DOHH2 (cell line): Measurements from ENCODE around the gene ZFPM1.

ENCODE experiments used
- EZH2phosphoT487 ChIP-seq: fragments of 200-600 bp; sonication (generic); IDR thresholded peaks from 2 replicates; pipeline ENCODE4 v1.6.1; 2017; ENCODE audit warnings: borderline replicate concordance, mild to moderate bottlenecking, antibody characterized with exemption, low read length, moderate library complexity, mixed read lengths
- TF ChIP-seq, protein P1 (sequence below): fragments of 200-600 bp; sonication (generic); IDR thresholded peaks from one replicate; pipeline ENCODE4 v1.5.1; 2014; ENCODE audit warnings: antibody characterized with exemption, mild to moderate bottlenecking, low read depth, low read length; ENCODE audit not compliant: poor library complexity, severe bottlenecking

DNA sequence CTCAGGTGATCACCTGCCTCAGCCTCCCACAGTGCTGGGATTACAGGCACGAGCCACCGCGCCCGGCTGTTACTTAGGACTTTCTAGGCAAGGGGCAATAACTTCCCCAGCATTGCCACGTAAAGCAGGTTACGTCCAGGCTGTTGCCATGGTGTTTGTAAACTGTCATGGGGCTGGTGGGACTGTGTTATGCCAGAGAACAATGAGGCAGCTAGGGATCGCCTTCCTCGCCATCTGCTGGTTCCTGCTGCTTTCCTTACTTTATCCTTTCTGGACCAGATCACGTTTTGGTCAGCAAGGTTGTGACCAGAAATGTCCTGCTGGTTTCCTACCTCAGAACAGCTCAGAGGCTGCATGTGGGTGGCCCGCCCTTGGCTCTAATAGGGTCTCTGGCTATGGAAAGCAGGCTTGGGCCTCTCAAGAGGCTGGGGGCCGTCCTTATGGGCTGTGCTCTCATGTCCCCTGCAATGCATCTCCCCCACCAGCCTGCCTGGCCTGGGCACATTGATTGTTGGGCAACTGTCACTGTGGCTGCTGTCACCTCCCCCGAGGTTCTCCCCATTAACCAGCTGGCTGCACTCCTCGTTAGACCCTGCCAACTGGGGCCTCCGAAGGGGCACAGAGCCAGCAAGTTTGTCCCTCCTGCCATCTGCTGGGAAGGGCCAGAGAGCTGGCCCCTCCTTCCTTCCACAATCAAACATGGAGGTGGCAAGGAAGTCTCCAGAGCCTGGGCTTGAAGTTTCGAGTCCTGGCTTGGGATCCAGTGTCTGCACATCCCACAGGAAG, 88.9 kb downstream of the ZFPM1 start:
- TF ChIP-seq, protein P1, sequence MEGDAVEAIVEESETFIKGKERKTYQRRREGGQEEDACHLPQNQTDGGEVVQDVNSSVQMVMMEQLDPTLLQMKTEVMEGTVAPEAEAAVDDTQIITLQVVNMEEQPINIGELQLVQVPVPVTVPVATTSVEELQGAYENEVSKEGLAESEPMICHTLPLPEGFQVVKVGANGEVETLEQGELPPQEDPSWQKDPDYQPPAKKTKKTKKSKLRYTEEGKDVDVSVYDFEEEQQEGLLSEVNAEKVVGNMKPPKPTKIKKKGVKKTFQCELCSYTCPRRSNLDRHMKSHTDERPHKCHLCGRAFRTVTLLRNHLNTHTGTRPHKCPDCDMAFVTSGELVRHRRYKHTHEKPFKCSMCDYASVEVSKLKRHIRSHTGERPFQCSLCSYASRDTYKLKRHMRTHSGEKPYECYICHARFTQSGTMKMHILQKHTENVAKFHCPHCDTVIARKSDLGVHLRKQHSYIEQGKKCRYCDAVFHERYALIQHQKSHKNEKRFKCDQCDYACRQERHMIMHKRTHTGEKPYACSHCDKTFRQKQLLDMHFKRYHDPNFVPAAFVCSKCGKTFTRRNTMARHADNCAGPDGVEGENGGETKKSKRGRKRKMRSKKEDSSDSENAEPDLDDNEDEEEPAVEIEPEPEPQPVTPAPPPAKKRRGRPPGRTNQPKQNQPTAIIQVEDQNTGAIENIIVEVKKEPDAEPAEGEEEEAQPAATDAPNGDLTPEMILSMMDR, result no peak
- TF ChIP-seq EZH2phosphoT487, result no peak
